SH-SY5Y (cell line): ENCODE measurements around the gene CERKL.

Source experiments
- GATA2 ChIP-seq: IDR thresholded peaks from 2 replicates; pipeline ENCODE4 v1.6.1; 2011; ENCODE audit warnings: mild to moderate bottlenecking, low read depth, low read length
- GATA3 ChIP-seq: IDR thresholded peaks from 2 replicates; pipeline ENCODE4 v1.6.1; 2011; ENCODE audit warnings: low read depth, mild to moderate bottlenecking, low read length, moderate library complexity

The CERKL gene

GRCh38 chr2:181656450-181657291 lies at the start of gene CERKL:
TSS of gene CERKL (minus strand) at chr2:181657105. CDS start at chr2:181657006, 99 bp downstream.
- TF ChIP-seq GATA2 = no peak
- no peak for TF ChIP-seq GATA3

DNA sequence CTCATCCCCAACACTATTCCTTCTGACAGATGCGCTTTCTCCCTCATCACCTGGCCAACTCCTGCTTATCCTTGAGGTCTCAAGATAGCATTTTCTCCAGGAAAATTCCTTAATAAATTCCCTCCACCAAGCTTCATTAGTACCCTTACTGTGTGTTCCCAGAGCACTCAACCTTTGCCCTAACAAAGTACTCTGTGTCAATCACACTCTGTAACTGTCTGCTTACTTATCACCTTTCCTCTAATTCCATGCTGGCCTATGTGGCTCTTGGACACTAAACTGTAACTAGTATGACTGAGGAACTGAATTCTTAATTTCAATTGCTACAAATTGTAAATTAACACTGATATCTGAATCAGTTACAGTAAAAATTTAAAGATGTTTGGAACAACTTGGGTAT lies 41.3 kb upstream of the CERKL start:
- TF ChIP-seq GATA3 (no peak), GATA2 (no peak)

GRCh38 chr2:181697571-181697970 lies 40.7 kb upstream of the CERKL start:
- TF ChIP-seq GATA2 (no peak), GATA3 (no peak)

DNA sequence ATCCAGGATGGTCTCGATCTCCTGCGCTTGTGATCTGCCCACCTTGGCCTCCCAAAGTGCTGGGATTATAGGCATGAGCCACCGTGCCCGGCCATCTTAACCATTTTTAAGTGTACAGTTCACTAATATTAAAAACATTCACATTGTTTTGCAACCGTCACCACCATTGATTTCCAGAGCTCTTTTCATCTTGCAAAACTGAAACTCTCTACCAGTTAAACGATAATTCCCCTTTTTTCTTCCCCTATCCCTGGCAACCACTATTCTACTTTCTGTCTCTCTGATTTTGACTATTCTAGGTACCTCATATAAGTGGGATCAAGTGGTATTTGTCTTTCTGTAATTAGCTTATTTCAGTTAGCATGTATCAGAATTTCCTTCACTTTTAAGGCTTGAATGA lies 40.2 kb upstream of the CERKL start:
- TF ChIP-seq GATA2 (no peak), GATA3 (no peak)

DNA sequence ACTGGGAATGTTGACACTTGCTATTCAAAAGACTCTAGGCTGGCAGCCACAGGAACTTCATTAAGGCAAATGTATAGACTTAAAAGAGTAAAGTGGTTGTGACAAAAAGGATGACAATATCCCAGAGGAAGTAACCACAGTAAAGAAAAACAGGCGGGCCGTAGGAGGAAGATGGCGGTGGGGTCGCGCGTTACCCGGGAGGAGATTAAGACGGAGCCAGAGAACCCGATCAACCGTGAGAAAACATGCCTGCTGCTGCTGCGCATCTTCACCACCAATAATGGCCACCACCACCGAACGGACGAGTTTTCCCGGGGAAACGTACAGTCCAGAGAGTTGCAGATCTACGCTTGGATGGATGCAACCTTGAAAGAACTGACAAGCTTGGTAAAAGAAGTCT lies 37.4 kb upstream of the CERKL start:
- TF ChIP-seq GATA2 = no peak
- no peak for TF ChIP-seq GATA3

- TF ChIP-seq GATA3 (no peak), GATA2 (no peak)
Observed at GRCh38 chr2:181690860-181691259, 34.0 kb upstream of the CERKL start.

DNA sequence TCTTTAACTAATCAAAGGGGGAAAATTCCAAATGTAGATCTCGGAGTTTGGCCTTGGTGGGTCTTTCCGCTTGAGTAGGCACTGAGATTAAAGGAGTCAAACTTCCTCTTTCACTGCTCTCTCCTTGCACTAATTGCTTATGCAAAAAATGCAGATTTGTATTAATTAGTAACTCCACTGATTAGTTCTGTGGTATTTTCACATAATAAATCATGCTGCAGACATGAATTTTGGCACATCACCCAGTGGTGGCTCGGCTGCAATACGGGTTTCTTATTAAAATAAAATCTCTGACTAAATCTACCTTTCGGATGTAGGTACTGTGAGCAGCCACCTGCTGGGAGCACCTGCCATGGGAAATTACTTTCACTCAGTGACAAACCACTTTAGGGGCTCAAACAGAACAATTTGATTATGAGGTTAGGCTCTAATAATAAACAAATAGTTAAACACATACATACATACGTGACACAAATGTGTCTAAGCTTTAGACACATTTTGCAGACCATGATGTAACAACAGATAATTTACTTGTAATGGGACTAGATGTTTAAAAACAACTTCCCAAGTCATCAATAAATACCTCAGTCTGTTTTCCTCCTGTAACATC lies 29.8 kb upstream of the CERKL start:
- no peak for TF ChIP-seq GATA2
- no peak for TF ChIP-seq GATA3

- no peak for TF ChIP-seq GATA3
- TF ChIP-seq GATA2 = no peak
Observed at GRCh38 chr2:181685150-181685688, 28.3 kb upstream of the CERKL start.

GRCh38 chr2:181684454-181685149 lies 27.7 kb upstream of the CERKL start:
- no peak for TF ChIP-seq GATA3

GRCh38 chr2:181683518-181684453 lies 26.9 kb upstream of the CERKL start:
- TF ChIP-seq GATA3 (no peak), GATA2 (no peak)

DNA sequence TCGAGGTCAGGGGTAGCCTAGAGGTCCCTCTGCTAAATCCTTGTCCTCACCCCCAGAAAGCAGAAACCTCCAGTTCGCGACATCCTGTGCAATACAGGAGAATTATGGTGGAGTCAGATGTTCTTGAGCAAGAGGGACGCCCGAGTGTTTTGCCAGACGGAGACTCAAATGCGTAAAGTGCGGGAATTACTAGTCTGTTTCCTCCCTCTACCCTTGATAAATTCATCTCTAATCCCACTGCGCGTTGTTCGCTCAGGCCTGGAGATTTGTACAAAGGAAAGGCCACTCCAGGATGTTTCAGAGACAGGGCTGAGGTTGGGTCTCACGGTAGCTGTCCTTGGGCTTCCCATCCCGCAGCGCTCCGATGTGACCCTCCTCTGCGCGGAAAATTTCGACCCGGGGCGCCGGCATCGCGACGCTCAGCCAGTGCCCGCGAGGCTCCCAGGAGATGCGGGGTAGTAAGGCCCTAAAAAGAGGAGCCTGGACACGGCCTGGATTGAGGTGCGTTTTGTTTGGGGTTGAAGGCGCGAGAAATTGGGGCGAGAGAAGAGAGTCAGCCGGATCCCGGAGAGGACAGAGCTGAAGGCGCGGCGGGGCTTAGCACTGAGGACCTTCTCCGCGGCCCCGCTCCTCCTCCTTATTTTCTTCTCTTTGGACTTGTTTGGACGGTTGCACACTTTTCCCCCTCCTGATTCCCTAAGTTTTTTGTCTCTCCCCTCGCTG lies 26.1 kb upstream of the CERKL start:
- TF ChIP-seq GATA2 = no peak
- TF ChIP-seq GATA3 = no peak

GRCh38 chr2:181682026-181682789 lies 25.3 kb upstream of the CERKL start:
- TF ChIP-seq GATA3 (no peak), GATA2 (no peak)
